ENCODE data around the gene PDF. TPM values are rescaled to one million over a fixed set of nuclear protein-coding genes. Genes with fewer than 3 reads are reported as not detected.

Gene PDF, protein sequence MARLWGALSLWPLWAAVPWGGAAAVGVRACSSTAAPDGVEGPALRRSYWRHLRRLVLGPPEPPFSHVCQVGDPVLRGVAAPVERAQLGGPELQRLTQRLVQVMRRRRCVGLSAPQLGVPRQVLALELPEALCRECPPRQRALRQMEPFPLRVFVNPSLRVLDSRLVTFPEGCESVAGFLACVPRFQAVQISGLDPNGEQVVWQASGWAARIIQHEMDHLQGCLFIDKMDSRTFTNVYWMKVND
- total RNA-seq (2022; extraction: Qiagen RNA extraction; ENCODE audit: low read depth), result 23.3 to 46.3 TPM (median 37.0 TPM) in 5 replicates

DNA sequence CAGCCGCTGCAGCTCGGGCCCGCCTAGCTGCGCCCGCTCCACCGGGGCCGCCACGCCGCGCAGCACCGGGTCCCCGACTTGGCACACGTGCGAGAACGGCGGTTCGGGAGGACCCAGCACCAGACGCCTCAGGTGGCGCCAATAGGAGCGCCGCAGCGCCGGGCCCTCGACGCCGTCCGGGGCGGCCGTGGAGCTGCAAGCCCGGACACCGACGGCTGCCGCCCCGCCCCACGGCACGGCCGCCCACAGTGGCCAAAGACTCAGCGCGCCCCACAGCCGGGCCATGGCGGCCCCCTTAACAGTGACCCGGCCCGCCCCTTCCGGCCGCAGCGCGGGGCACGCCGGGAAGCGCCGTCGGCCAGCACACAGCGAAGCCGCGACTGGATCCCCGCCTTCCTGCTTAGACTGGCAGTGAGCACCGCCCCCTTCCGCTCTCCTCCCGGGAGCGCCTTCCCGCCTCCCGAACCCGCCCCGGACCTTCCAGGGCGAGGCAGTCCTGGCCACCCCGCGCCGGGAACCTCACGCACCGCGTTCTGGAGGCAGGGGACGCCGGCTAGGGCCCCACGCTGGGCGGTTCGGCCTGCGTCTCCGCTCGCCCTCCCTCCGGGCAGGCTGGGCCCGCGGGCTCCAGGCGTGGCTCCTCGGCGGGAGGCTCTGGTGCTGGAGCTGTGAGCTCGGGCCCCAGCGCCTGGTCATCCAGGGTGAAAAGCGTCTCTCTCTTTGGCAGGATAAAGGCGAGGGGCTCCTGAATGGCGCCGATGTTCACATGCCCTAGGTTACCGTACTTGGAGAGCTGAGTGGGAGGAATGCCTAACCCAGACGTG is at the start of gene PDF:
Gene PDF, minus strand, starts transcription at position 303 of the 824 bp plus-strand sequence. Its CDS starts 18 bp downstream, at position 285.

DNA sequence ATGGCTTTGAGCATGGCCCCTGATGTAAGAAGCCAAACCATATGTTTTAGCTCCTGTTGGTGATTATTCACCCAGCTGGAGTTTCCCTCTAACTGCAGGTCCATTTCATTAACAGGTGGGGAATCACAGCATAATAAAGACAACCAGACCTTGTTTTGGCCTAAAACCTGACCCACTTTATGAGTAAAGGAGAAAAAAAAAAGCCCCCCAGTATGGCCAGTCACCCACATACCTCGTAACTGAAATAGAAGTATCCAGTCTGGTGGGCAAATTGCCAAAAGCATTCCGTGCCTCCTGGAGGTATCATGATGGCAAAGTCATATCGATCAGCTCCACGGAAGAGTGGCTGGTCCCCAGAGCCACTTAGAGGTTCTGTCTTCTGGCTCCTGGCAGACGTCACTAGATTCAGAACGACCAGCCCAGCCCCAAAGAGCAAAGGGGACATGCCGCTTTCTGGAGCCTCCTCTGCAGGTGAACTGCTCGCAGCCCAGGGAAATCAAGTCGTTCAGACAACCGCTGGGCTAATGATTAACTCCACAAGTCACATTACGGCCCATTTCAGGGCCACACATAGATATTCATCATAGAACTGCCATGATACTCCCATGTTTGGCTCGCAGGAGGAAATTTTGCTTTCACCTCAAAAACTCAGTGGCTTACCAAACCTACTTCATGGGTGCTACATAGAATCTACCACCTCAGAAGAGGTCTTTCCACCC is 21.1 kb upstream of the PDF start, which contains the start of gene TMED6:
Gene TMED6, minus strand, starts transcription at position 478 of the 719 bp plus-strand sequence. Its CDS starts 33 bp downstream, at position 445.

DNA sequence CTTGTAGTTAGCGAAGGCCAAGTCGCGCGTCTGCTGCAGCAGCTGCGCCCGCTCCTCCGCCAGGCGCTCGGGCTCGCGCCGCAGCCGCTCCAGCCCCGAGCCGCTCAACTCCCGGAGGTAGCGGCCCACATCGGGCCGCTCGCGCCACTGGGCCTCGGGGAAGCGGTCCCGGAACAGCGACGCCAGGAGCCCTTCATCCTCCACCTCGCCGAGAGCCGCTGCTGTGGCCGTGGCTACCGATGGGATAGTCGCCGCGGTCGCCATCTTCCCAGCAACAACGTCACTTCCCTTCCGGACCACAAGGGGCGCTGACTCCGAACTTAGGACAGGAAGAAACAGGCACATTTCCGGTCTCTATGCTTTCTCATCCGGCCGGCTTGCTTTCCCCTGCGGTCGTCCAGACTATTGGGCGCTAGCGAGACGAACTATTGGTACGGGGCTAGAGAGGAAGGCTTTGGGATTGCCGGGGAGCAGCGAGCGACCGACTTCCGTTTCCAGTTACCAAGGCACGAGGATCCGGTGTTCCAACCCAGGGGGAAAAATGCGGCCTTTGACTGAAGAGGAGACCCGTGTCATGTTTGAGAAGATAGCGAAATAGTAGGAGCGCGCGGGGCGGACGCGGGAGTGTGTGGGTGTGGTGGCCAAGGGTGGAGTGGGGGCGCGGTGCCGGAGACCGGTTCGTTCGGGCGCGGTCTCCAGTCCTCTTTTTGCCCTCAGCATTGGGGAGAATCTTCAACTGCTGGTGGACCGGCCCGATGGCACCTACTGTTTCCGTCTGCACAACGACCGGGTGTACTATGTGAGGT is 9.1 kb upstream of the PDF start, which contains the start of the genes COG8 and NIP7:
Gene COG8, minus strand, starts transcription at position 276 of the 806 bp plus-strand sequence. Its CDS starts 12 bp downstream, at position 264.
Gene NIP7, plus strand, starts transcription at position 484 of the 806 bp plus-strand sequence. Its CDS starts 58 bp downstream, at position 542.

DNA sequence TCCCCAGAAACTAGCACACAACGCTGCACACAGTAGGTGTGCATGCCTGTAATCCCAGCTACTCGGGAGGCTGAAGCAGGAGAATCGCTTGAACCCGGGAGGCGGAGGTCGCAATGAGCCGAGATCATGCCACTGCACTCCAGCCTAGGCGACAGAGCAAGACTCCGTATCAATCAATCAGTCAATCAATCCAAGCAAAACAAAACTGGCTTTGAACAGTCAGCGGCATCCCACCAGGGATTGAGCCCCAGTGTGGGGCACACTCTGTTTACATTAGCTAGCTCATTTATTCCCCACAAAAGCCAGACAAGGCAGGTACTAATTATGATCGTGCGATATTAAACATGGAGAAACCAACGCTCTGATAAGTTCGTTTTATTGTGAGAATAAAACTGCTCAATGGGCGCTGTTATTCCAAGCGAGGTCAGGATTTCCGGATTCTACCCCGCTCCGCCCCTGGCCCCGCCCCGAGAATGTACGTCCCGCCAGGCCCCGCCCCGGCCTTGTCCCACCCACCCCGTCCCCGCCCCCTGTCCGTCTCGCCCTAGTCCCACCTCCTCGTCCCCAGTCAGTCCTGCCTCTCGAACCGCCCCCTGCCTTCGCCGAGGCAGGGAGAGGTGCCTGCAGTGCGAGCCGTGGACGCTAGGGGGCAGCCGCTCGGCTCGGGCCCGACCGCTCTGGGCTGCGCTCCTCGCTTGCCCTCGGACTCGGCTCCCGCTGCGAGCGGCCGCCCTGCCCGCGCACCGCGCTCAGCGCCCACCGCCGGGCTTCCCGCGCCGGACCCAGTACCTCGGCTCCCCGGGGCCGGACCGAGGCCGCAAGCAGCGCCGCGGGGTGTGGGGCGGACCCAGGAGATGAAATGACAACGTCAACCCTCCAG is 19.5 kb downstream of the PDF start, which contains the start of gene VPS4A:
Gene VPS4A, plus strand, starts transcription at position 698 of the 880 bp plus-strand sequence. Its CDS starts 162 bp downstream, at position 860.

Other genes with a start within 250 kb of the PDF start
- 31.6 to 47.6 TPM (median 42.9 TPM) in 5 replicates for gene HAS3, start 224.9 kb downstream of the PDF start, total RNA-seq (2022; extraction: Qiagen RNA extraction; ENCODE audit: low read depth)
- 102 to 135 TPM (median 133 TPM) in 5 replicates for gene CHTF8, start 198.0 kb downstream of the PDF start, total RNA-seq (2022; extraction: Qiagen RNA extraction; ENCODE audit: low read depth)
- 84.6 to 91.9 TPM (median 87.8 TPM) in 5 replicates for gene UTP4, start 197.9 kb downstream of the PDF start, total RNA-seq (2022; extraction: Qiagen RNA extraction; ENCODE audit: low read depth)
- gene SNTB2, start 143.4 kb downstream of the PDF start, total RNA-seq (2022; extraction: Qiagen RNA extraction; ENCODE audit: low read depth), result 5.4 to 7.2 TPM (median 6.7 TPM) in 5 replicates
- gene VPS4A, start 19.2 kb downstream of the PDF start, total RNA-seq (2022; extraction: Qiagen RNA extraction; ENCODE audit: low read depth), result 29.2 to 32.6 TPM (median 31.2 TPM) in 5 replicates
- gene COG8, start 9.0 kb upstream of the PDF start, total RNA-seq (2022; extraction: Qiagen RNA extraction; ENCODE audit: low read depth), result 18.9 to 29.2 TPM (median 27.2 TPM) in 5 replicates
- 52.1 to 79.4 TPM (median 55.4 TPM) in 5 replicates for gene NIP7, start 9.2 kb upstream of the PDF start, total RNA-seq (2022; extraction: Qiagen RNA extraction; ENCODE audit: low read depth)
- 0.06 TPM in 1 of 5 replicates, not detected in the others for gene TMED6, start 21.2 kb upstream of the PDF start, total RNA-seq (2022; extraction: Qiagen RNA extraction; ENCODE audit: low read depth)
- 20.3 to 28.4 TPM (median 23.6 TPM) in 5 replicates for gene TERF2, start 55.4 kb upstream of the PDF start, total RNA-seq (2022; extraction: Qiagen RNA extraction; ENCODE audit: low read depth)
- gene CYB5B, start 94.0 kb upstream of the PDF start, total RNA-seq (2022; extraction: Qiagen RNA extraction; ENCODE audit: low read depth), result 197 to 229 TPM (median 216 TPM) in 5 replicates
- gene NFAT5, start 235.4 kb upstream of the PDF start, total RNA-seq (2022; extraction: Qiagen RNA extraction; ENCODE audit: low read depth), result 5.1 to 8.5 TPM (median 7.8 TPM) in 5 replicates